Measurements from ENCODE around the gene CTDP1.

Gene CTDP1

GRCh38 chr18:79742076-79742475 is 62.5 kb downstream of the CTDP1 start:
- ATAC-seq, result no peak
- no peak for TF ChIP-seq SNAI2 (CRISPR knock-in tag; IDR thresholded peaks at IDR 0.05)
- TF ChIP-seq POU6F1 (CRISPR knock-in tag; IDR thresholded peaks at IDR 0.05; ENCODE audit: borderline replicate concordance, low read depth), result no peak
- TF ChIP-seq GLIS3 (CRISPR knock-in tag; IDR thresholded peaks at IDR 0.05), result no peak
- no peak for TF ChIP-seq TSHZ2 (CRISPR knock-in tag; IDR thresholded peaks at IDR 0.05)
- no peak for TF ChIP-seq TOX (CRISPR knock-in tag; IDR thresholded peaks at IDR 0.05; ENCODE audit: borderline replicate concordance)
- no peak for TF ChIP-seq CSDC2 (CRISPR knock-in tag; IDR thresholded peaks at IDR 0.05)
- TF ChIP-seq ZFP30 (CRISPR knock-in tag; IDR thresholded peaks at IDR 0.05), result no peak
- no peak for TF ChIP-seq ARNTL (CRISPR knock-in tag; IDR thresholded peaks at IDR 0.05; ENCODE audit: borderline replicate concordance, low read depth)
- TF ChIP-seq, protein P1, sequence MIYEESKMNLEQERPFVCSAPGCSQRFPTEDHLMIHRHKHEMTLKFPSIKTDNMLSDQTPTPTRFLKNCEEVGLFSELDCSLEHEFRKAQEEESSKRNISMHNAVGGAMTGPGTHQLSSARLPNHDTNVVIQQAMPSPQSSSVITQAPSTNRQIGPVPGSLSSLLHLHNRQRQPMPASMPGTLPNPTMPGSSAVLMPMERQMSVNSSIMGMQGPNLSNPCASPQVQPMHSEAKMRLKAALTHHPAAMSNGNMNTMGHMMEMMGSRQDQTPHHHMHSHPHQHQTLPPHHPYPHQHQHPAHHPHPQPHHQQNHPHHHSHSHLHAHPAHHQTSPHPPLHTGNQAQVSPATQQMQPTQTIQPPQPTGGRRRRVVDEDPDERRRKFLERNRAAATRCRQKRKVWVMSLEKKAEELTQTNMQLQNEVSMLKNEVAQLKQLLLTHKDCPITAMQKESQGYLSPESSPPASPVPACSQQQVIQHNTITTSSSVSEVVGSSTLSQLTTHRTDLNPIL (CRISPR knock-in tag; IDR thresholded peaks at IDR 0.05; ENCODE audit: low read depth), result no peak
- no peak for TF ChIP-seq OSR1 (CRISPR knock-in tag; IDR thresholded peaks at IDR 0.05)
- TF ChIP-seq BACH2 (CRISPR knock-in tag; IDR thresholded peaks at IDR 0.05; ENCODE audit: borderline replicate concordance), result no peak
- no peak for TF ChIP-seq RARB (CRISPR knock-in tag; IDR thresholded peaks at IDR 0.05)
- TF ChIP-seq ESRRG (CRISPR knock-in tag; IDR thresholded peaks at IDR 0.05), result no peak
- TF ChIP-seq, protein P2, sequence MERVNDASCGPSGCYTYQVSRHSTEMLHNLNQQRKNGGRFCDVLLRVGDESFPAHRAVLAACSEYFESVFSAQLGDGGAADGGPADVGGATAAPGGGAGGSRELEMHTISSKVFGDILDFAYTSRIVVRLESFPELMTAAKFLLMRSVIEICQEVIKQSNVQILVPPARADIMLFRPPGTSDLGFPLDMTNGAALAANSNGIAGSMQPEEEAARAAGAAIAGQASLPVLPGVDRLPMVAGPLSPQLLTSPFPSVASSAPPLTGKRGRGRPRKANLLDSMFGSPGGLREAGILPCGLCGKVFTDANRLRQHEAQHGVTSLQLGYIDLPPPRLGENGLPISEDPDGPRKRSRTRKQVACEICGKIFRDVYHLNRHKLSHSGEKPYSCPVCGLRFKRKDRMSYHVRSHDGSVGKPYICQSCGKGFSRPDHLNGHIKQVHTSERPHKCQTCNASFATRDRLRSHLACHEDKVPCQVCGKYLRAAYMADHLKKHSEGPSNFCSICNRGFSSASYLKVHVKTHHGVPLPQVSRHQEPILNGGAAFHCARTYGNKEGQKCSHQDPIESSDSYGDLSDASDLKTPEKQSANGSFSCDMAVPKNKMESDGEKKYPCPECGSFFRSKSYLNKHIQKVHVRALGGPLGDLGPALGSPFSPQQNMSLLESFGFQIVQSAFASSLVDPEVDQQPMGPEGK (CRISPR knock-in tag; IDR thresholded peaks at IDR 0.05; ENCODE audit: borderline replicate concordance), result no peak
- no peak for TF ChIP-seq TCF4 (CRISPR knock-in tag; IDR thresholded peaks at IDR 0.05; ENCODE audit: borderline replicate concordance)
- no peak for TF ChIP-seq PPARA (CRISPR knock-in tag; IDR thresholded peaks at IDR 0.05; ENCODE audit: borderline replicate concordance)
- TF ChIP-seq ZNF565 (CRISPR knock-in tag; conservative IDR thresholded peaks at IDR 0.05; ENCODE audit: low read depth), result no peak

DNA sequence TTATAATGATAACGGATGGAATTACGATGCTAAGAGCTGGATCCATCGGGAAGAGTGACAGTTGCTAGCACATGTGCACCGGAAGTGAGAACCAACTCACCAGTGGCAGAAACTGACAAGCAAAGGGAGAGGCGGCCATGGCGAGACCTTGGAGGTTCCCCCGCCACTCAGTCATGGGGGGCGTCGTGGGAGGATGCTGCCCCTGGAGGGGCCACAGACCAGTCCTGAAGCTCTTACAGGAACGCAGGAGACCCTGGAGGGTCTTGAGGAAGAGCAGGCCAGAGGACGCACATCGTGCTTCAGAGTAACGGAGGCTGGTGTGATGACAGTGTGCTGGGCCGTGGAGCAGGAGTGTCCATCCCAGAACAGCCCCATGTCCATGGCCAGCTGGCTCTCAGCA is 65.0 kb downstream of the CTDP1 start:
- TF ChIP-seq, protein P1 (CRISPR knock-in tag; IDR thresholded peaks at IDR 0.05; ENCODE audit: low read depth), result no peak
- no peak for ATAC-seq

GRCh38 chr18:79746730-79747129 is 67.1 kb downstream of the CTDP1 start:
- TF ChIP-seq ESRRG (CRISPR knock-in tag; IDR thresholded peaks at IDR 0.05) (no peak), CSDC2 (CRISPR knock-in tag; IDR thresholded peaks at IDR 0.05) (no peak), RARB (CRISPR knock-in tag; IDR thresholded peaks at IDR 0.05) (no peak), ZFP30 (CRISPR knock-in tag; IDR thresholded peaks at IDR 0.05) (no peak), GLIS3 (CRISPR knock-in tag; IDR thresholded peaks at IDR 0.05) (no peak)
- TF ChIP-seq, protein P1 (CRISPR knock-in tag; IDR thresholded peaks at IDR 0.05; ENCODE audit: low read depth), result no peak
- ATAC-seq, result no peak
